NCI-H2029 treated with DMSO at 0.1 percent for 48 hours (cell line): ENCODE measurements around the gene PLA2R1.
A peak's percentile ranks its signal among the peaks of the same experiment; 100 is the strongest.
"Not testable (repeated sequence)": the region's sequence is repeated elsewhere in the genome, so short reads cannot be mapped to it uniquely, and the experiment has no call there.

Experiments used
- DNase-seq: peaks from one replicate; lab custom pipeline; 2025; lab: John Stamatoyannopoulos, UW

Gene PLA2R1

GRCh38 chr2:159982842-159983785 is 79.3 kb downstream of the PLA2R1 start:
- DNase-seq, result no peak

GRCh38 chr2:159982270-159982669 is 80.1 kb downstream of the PLA2R1 start:
- no peak for DNase-seq

- DNase-seq, result no peak
Measured at GRCh38 chr2:159976527-159977160, 85.8 kb downstream of the PLA2R1 start.

GRCh38 chr2:159973325-159973724 is 89.1 kb downstream of the PLA2R1 start:
- DNase-seq, result no peak

GRCh38 chr2:159971365-159972152 is 90.9 kb downstream of the PLA2R1 start:
- no peak for DNase-seq

- not testable (repeated sequence) for DNase-seq
Measured at GRCh38 chr2:159970548-159970947, 91.9 kb downstream of the PLA2R1 start.

GRCh38 chr2:159968279-159968900 is 94.0 kb downstream of the PLA2R1 start:
- DNase-seq, result peak; percentile 1

- no peak for DNase-seq
Measured at GRCh38 chr2:159963700-159964099, 98.7 kb downstream of the PLA2R1 start.

- DNase-seq, result not testable (repeated sequence)
Measured at GRCh38 chr2:159962513-159962912, 99.9 kb downstream of the PLA2R1 start.

- no peak for DNase-seq
Measured at GRCh38 chr2:159961451-159961850, 101.0 kb downstream of the PLA2R1 start.

- no peak for DNase-seq
Measured at GRCh38 chr2:159961037-159961436, 101.4 kb downstream of the PLA2R1 start.

GRCh38 chr2:159960414-159960813 is 102.0 kb downstream of the PLA2R1 start:
- DNase-seq, result no peak

GRCh38 chr2:159959136-159959535 is 103.3 kb downstream of the PLA2R1 start:
- no peak for DNase-seq

- DNase-seq, result no peak
Measured at GRCh38 chr2:159953136-159953823, 109.1 kb downstream of the PLA2R1 start.

GRCh38 chr2:159946326-159946999 is 116.0 kb downstream of the PLA2R1 start:
- no peak for DNase-seq

- DNase-seq, result no peak
Measured at GRCh38 chr2:159944874-159945273, 117.5 kb downstream of the PLA2R1 start.

- no peak for DNase-seq
Measured at GRCh38 chr2:159942146-159942545, 120.3 kb downstream of the PLA2R1 start.

- no peak for DNase-seq
Measured at GRCh38 chr2:159941729-159942128, 120.7 kb downstream of the PLA2R1 start.

- peak; percentile 3 for DNase-seq
Measured at GRCh38 chr2:159939946-159940345, 122.5 kb downstream of the PLA2R1 start.

- no peak for DNase-seq
Measured at GRCh38 chr2:159938395-159938794, 124.0 kb downstream of the PLA2R1 start.

GRCh38 chr2:159936471-159936870 is 125.9 kb downstream of the PLA2R1 start:
- DNase-seq, result no peak
